Subcutaneous abdominal adipose tissue (tissue), 5 donors: ENCODE data around the gene CCDC187.

Experiments used
- H3K27ac ChIP-seq: one replicate; pipeline ENCODE4 v1.7.0; 2013; ENCODE audit warnings: low read depth, mild to moderate bottlenecking, inconsistent platforms, low read length, moderate library complexity
- H3K27me3 ChIP-seq, 5 donors: one replicate each; pipeline ENCODE4 v1.7.0; 2013; ENCODE audit warnings: low read length in 5 of 5, inconsistent platforms in 1 of 5; ENCODE audit not compliant: control insufficient read depth in 5 of 5, insufficient read depth in 4 of 5
- H3K36me3 ChIP-seq, 5 donors: one replicate each; pipeline ENCODE4 v1.7.0; 2013; ENCODE audit warnings: low read length in 5 of 5; ENCODE audit not compliant: control insufficient read depth in 5 of 5, insufficient read depth in 5 of 5
- H3K4me1 ChIP-seq, 5 donors: one replicate each; pipeline ENCODE4 v1.7.0; 2013; ENCODE audit warnings: low read length in 5 of 5, mild to moderate bottlenecking in 3 of 5, moderate library complexity in 1 of 5; ENCODE audit not compliant: control insufficient read depth in 5 of 5, insufficient read depth in 5 of 5
- H3K4me3 ChIP-seq, 5 donors: one replicate each; pipeline ENCODE4 v1.7.0; 2013; ENCODE audit warnings: low read length in 5 of 5, low read depth in 1 of 5
- H3K9ac ChIP-seq, 5 donors: one replicate each; pipeline ENCODE4 v1.7.0; 2013; ENCODE audit warnings: low read length in 5 of 5, mild to moderate bottlenecking in 4 of 5, moderate library complexity in 3 of 5
- H3K9me3 ChIP-seq, 5 donors: one replicate each; pipeline ENCODE4 v1.7.0; 2013; ENCODE audit warnings: low read length in 5 of 5; ENCODE audit not compliant: control insufficient read depth in 5 of 5
- donor health status: healthy.
- donor health status: healthy.
- donor health status: healthy.
- donor health status: healthy.
- donor health status: healthy.

The CCDC187 gene

DNA sequence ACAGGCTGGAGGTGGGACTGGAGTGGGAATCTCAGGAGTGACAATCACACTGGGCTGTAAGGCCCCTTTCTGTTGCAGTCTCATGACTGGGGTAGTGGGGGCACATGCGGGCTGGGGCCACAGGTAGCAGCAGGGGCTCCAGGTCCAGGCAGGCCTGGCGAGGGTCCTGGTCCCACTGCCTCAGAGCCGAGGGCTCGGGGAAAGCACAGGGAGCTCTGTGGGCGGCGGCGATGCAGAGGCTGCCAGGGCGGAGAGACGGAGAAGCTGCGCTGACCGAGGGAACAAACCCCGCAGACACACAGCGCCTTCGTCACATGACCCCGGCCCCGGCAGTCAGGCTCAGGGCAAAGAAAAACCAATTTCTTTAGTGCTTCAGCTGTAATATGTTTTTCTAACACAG lies 93.6 kb downstream of the CCDC187 start:
- Histone ChIP-seq H3K9me3 (peaks cover 0 to 9% (median 4%) of the 10 kb centered on the region in 5 donors), H3K27me3 (peaks cover 0 to 6% (median 4%) of the 10 kb centered on the region in 5 donors), H3K4me1 (no peaks in the 10 kb centered on the region), H3K9ac (no peak overlapping the region), H3K4me3 (no peak overlapping the region), H3K27ac (no peak overlapping the region), H3K36me3 (peaks cover 0 to 66% (median 45%) of the 10 kb centered on the region in 5 donors)

DNA sequence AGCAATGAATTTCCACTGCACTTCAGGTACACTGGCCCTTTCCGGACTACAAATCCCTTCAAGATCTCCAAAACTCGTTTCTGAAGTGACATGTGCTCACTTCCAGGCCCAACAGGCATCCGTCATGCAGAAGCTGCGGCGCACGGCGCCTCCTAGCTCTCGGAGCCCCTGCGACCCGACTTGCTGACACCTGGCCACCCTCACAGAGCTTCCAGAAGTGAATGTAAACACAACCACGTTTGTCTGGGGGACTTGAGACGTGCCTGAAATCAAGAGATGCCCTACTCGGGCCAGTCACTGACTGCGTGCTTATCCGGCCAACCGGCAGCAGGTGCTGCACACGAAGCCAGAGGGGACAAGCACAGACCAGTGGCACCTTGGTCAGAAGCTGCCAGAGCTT lies 94.1 kb downstream of the CCDC187 start:
- H3K4me1 ChIP-seq: peaks cover 0 to 2% (median 0%) of the 10 kb centered on the region in 5 donors
- H3K9ac ChIP-seq: no peak overlapping the region
- H3K4me3 ChIP-seq: no peak overlapping the region
- H3K27ac ChIP-seq: no peak overlapping the region
- H3K36me3 ChIP-seq: peaks cover 0 to 62% (median 41%) of the 10 kb centered on the region in 5 donors
- H3K9me3 ChIP-seq: peaks cover 0 to 9% (median 4%) of the 10 kb centered on the region in 5 donors
- H3K27me3 ChIP-seq: peaks cover 0 to 9% (median 6%) of the 10 kb centered on the region in 5 donors

DNA sequence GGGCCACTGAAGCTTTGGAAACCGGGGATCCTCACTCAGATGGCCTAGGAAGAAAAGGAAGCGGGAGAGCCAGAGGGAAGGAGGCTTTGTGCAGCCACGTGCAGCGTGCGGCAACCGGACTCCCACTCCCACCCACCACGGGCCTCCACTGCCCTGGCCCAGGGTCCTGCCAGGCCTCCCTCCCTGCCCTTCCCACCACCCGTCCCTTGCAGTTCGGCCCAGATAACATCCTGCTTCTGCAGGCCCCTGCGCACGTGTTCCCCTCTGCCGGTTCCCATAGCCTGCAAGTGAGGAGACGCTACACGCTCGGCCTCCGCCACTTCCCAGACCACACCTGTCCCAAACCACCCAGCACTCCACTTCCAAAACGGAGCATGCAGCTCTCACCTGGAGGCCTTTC lies 94.7 kb downstream of the CCDC187 start:
- H3K9me3 ChIP-seq: peaks cover 0 to 7% (median 4%) of the 10 kb centered on the region in 5 donors
- H3K4me3 ChIP-seq: no peak overlapping the region
- H3K4me1 ChIP-seq: peaks cover 0 to 3% (median 0%) of the 10 kb centered on the region in 5 donors
- no peak overlapping the region for H3K27ac ChIP-seq
- peaks cover 5 to 15% (median 12%) of the 10 kb centered on the region in 5 donors for H3K27me3 ChIP-seq
- H3K36me3 ChIP-seq: peaks cover 0 to 57% (median 36%) of the 10 kb centered on the region in 5 donors
- H3K9ac ChIP-seq: no peak overlapping the region

DNA sequence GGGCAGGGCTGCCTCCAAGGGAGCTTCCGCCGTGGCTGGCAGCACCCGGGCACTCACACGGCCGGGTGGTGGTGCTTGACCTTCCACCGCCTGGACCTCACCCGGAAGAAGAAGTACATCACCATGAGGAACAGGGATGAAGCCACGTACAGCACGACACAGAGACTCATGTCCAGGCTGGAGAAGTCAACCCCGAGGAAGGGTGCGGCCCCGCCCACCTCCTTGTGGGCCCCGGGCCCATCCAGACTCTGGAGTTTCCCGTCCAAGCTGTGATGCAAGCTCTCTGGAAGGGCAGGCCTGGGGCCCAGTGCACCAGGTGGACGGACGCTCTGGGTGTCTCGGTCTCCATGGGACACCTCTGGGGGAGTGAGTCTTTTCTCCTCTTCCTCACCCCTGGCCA lies 95.2 kb downstream of the CCDC187 start:
- peaks cover 0 to 3% (median 0%) of the 10 kb centered on the region in 5 donors for H3K4me1 ChIP-seq
- no peak overlapping the region for H3K27ac ChIP-seq
- peaks cover 11 to 20% (median 18%) of the 10 kb centered on the region in 5 donors for H3K27me3 ChIP-seq
- no peak overlapping the region for H3K9ac ChIP-seq
- no peak overlapping the region for H3K4me3 ChIP-seq
- peaks cover 0 to 2% (median 2%) of the 10 kb centered on the region in 5 donors for H3K9me3 ChIP-seq
- H3K36me3 ChIP-seq: peaks cover 0 to 51% (median 31%) of the 10 kb centered on the region in 5 donors

DNA sequence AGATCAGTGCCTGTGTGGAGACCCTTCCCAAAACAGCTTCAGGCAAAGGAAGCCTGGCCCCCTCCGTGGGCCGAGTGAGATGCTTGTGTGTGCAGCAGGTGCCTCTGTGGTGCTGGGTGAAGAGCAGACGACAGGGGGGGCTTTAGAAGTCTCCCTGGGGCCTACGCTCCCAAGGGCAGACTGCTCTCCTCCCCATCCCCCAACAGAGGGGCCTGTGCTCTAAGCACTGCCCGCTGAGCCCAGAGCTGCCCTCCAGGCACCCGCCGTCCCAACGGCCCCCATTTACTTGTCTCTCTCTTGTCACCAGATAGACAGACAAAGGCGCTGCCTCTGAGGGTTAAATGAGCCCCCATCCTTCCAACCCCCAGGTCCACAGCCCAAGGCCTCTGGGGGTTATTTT lies 96.3 kb downstream of the CCDC187 start:
- Histone ChIP-seq H3K27me3 (peaks cover 19 to 29% (median 23%) of the 10 kb centered on the region in 5 donors), H3K4me3 (no peak overlapping the region), H3K9ac (no peak overlapping the region), H3K4me1 (peaks cover 0 to 3% (median 0%) of the 10 kb centered on the region in 5 donors), H3K36me3 (peaks cover 0 to 41% (median 25%) of the 10 kb centered on the region in 5 donors), H3K9me3 (no peaks in the 10 kb centered on the region), H3K27ac (no peak overlapping the region)

DNA sequence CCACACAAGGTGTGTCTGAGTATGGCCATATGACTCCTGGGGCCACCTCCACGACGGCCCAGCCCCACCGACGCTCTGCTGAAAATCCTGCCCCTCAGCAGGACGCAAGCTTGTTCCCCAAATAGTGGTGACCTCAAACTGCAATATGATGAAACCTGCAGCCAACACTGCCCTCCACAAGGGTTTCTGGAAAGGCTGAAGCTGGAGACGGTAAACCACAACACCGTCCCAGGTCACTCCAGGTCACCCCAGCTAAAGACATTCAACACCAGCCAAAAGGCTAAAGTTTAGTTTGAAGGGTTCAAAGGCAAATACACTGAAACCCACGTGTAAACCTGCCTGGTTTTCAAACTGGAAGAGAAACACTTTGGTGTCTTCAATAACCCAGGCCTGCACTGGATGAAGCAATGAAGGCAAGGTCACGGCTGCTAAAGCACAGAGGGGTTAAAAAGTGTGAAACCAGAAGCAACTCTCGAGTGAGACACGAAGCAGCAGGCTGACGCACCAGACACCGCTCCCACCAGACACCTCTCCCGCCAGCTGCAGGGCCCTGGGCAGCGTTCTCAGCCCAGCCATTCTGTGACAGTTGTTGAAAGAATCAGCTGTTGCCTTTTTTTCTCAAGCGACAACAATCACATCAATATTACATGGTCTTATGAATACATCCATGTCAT lies 97.2 kb downstream of the CCDC187 start:
- H3K4me3 ChIP-seq: no peak overlapping the region
- H3K36me3 ChIP-seq: peaks cover 0 to 36% (median 19%) of the 10 kb centered on the region in 5 donors
- no peak overlapping the region for H3K9ac ChIP-seq
- H3K4me1 ChIP-seq: peaks cover 0 to 3% (median 0%) of the 10 kb centered on the region in 5 donors
- H3K9me3 ChIP-seq: no peaks in the 10 kb centered on the region
- H3K27ac ChIP-seq: no peak overlapping the region
- H3K27me3 ChIP-seq: peaks cover 23 to 35% (median 29%) of the 10 kb centered on the region in 5 donors

DNA sequence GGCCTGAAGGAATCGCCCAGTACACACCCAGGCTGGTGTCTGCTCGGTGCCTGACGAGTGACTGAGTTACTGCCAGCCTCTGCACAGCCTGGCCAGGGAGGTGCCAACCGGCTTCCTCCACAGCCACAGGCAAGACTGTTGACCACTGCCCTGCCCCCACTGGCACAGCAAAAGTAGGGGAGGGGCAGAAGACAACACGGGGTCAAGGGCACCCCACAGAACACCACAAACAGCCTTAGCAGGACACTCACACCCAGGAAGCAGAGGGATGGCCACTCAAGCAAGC lies 98.2 kb downstream of the CCDC187 start:
- Histone ChIP-seq H3K27ac (no peak overlapping the region), H3K4me3 (no peak overlapping the region), H3K9ac (no peak overlapping the region), H3K27me3 (peaks cover 34 to 45% (median 40%) of the 10 kb centered on the region in 5 donors), H3K9me3 (no peaks in the 10 kb centered on the region), H3K36me3 (peaks cover 0 to 28% (median 12%) of the 10 kb centered on the region in 5 donors), H3K4me1 (peaks cover 0 to 3% (median 0%) of the 10 kb centered on the region in 5 donors)

DNA sequence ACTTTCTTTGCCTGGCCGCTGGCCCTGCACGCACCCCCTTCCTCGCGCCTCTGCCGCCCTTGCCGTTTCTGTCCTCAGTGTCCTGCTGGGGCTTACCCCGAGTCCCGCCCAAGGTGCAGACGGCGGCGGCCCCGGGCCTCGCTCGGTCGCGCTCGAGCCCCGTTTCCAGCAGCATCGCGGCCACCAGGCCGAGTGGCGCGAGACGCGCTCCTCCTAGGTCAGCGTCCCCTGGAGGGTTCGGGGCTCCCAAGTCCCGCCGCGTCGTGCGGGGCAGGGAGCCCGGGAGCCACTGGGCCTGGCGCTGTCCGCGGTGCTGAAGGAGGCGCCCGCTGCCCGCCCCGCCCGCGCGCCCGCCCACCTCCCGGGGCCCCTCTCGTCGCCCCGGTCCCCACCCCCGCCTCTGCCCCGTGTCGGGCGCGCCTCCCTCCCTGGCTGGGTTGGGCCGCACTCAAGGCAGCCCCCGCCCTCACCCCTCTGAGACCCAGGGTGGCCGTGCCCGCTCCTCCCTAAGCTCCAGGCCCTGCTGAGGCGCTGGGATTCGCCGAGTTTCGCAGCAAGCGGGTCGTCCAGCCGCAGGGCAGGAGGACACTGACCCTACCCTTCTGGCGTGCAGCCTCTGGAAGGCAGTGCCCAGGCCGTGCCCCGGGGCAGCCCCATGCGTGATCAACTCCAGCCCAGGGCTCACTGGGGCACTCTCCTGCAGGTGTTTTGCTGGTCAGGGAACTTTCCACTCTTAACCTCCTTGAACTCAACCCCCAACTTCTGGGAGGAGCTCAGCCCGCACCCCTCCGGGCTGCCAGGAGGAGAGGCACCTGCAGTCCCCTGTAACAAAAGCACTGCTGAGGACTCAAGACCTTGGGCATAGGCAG lies 98.8 kb downstream of the CCDC187 start, which contains the start of gene LHX3:
Gene LHX3, minus strand, starts transcription at position 291 of the 869 bp plus-strand sequence. Its CDS starts 116 bp downstream, at position 175.
- Histone ChIP-seq H3K4me1 (peaks cover 0 to 3% (median 0%) of the 10 kb centered on the region in 5 donors), H3K27ac (no peak within 1 kb of the TSS), H3K36me3 (peaks cover 0 to 23% (median 11%) of the 10 kb centered on the region in 5 donors), H3K4me3 (no peak within 1 kb of the TSS), H3K27me3 (peaks cover 40 to 51% (median 46%) of the 10 kb centered on the region in 5 donors), H3K9me3 (no peaks in the 10 kb centered on the region), H3K9ac (no peak within 1 kb of the TSS)

DNA sequence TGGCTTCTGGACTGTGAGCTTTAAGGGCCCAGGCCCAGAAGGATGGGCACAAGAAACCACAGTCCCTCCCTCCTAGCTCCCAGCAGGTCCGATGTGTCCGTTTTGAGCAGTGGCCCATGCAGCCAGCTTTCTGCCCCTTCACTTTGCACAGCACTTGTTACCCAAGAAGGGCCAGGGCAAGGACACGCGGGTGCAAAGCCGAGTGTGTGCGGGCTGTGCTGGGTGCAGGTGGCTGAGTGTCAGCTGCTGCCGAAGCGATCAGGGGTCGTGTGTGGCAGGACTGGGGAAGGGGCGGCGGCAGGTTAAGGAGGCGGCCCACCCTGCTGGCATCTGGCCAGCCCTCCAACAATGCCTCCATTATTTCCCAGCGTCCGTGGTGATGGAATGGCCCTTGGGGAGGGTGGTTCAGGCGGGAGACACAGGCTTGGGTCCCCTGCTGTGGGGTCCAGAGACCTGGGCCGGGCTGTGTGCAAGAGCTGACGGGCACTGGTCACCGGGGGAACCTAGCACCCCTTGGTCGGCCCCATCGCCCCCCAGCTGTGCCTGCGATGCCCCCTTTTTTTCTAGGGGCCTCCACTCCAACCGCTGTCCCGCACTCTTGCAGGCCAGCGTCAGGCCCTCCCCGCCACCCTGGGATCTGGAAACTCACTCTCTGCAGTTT lies 99.6 kb downstream of the CCDC187 start:
- H3K9ac ChIP-seq: no peak overlapping the region
- H3K4me1 ChIP-seq: peaks cover 0 to 3% (median 0%) of the 10 kb centered on the region in 5 donors
- H3K4me3 ChIP-seq: no peak overlapping the region
- H3K27ac ChIP-seq: no peak overlapping the region
- H3K9me3 ChIP-seq: no peaks in the 10 kb centered on the region
- peaks cover 47 to 59% (median 54%) of the 10 kb centered on the region in 5 donors for H3K27me3 ChIP-seq
- peaks cover 0 to 17% (median 7%) of the 10 kb centered on the region in 5 donors for H3K36me3 ChIP-seq
